Tibial nerve (tissue), 4 donors: ENCODE data around the gene ENKD1.

Experiments
- EP300 ChIP-seq, 2 donors: sonication (generic); formaldehyde crosslinking; IDR thresholded peaks; one replicate each; pipeline ENCODE4 v1.6.1; 2017; ENCODE audit warnings: antibody characterized with exemption in 2 of 2, mild to moderate bottlenecking in 1 of 2
- POLR2A ChIP-seq, 2 donors: fragments of 450-650 bp; IDR thresholded peaks; one replicate each; pipeline ENCODE4 v1.6.1; 2017; ENCODE audit warnings: antibody characterized with exemption in 2 of 2, mild to moderate bottlenecking in 2 of 2, moderate library complexity in 2 of 2
- TF ChIP-seq, protein P1 (sequence below), 5 experiments: fragments of 200-600 bp in 3 of 5; fragments of 450-650 bp in 2 of 5; sonication (generic) in 3 of 5; IDR thresholded peaks; one replicate each; pipeline ENCODE4 v1.5.1; 2016 to 2019; ENCODE audit warnings: antibody characterized with exemption in 5 of 5, mild to moderate bottlenecking in 3 of 5, moderate library complexity in 2 of 5

DNA sequence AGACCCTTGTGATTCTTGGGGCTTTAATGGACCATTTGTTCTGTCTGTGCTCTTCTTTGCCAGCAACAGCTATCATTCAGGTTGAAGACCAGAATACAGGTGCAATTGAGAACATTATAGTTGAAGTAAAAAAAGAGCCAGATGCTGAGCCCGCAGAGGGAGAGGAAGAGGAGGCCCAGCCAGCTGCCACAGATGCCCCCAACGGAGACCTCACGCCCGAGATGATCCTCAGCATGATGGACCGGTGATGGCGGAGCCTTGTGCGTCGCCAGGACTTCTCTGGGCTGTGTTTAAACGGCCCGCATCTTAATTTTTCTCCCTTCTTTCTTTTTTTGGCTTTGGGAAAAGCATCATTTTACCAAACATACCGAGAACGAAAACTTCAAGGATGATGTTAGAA is 28.9 kb downstream of the ENKD1 start:
- TF ChIP-seq, protein P1, sequence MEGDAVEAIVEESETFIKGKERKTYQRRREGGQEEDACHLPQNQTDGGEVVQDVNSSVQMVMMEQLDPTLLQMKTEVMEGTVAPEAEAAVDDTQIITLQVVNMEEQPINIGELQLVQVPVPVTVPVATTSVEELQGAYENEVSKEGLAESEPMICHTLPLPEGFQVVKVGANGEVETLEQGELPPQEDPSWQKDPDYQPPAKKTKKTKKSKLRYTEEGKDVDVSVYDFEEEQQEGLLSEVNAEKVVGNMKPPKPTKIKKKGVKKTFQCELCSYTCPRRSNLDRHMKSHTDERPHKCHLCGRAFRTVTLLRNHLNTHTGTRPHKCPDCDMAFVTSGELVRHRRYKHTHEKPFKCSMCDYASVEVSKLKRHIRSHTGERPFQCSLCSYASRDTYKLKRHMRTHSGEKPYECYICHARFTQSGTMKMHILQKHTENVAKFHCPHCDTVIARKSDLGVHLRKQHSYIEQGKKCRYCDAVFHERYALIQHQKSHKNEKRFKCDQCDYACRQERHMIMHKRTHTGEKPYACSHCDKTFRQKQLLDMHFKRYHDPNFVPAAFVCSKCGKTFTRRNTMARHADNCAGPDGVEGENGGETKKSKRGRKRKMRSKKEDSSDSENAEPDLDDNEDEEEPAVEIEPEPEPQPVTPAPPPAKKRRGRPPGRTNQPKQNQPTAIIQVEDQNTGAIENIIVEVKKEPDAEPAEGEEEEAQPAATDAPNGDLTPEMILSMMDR (IDR thresholded peaks at IDR 0.05): no peak
- TF ChIP-seq EP300 (IDR thresholded peaks at IDR 0.05): no peak
- TF ChIP-seq POLR2A (IDR thresholded peaks at IDR 0.05): no peak
